Bronchial epithelial cell (primary cell): Measurements from ENCODE around the gene LRRN2. TPM values are rescaled to one million over a fixed set of nuclear protein-coding genes. Genes with fewer than 3 reads are reported as not detected.

Source experiments
- DNase-seq: peaks from one replicate; pipeline ENCODE4 v3.0.0-alpha.2; 2010; ENCODE audit warnings: low read depth
- FAIRE-seq: peaks from 2 replicates; lab custom pipeline; 2011; peaks lifted over from hg19 to GRCh38; lab: Jason Lieb, UNC
- H3K27me3 ChIP-seq: 2 replicates; pipeline ENCODE4 v1.5.1; 2011; ENCODE audit warnings: low read length; ENCODE audit not compliant: control insufficient read depth, insufficient read depth
- H3K36me3 ChIP-seq: 2 replicates; pipeline ENCODE4 v1.5.1; 2011; ENCODE audit warnings: low read length; ENCODE audit not compliant: control insufficient read depth, insufficient read depth
- H3K4me3 ChIP-seq: 2 replicates; pipeline ENCODE4 v1.5.1; 2011; ENCODE audit warnings: mild to moderate bottlenecking, low read depth, low read length, control low read depth
- CTCF ChIP-seq: IDR thresholded peaks from 2 replicates; pipeline ENCODE4 v1.5.1; 2011; ENCODE audit warnings: mild to moderate bottlenecking, moderate library complexity, low read length, control low read depth, inconsistent platforms; ENCODE audit not compliant: insufficient read depth, severe bottlenecking
- total RNA-seq: library from RNA; depleted of rRNA; stranded (reverse); fragments of >200 nt; gene quantifications from 2 replicates; pipeline ENCODE4 v1.2.1, GENCODE V29; 2014

Gene LRRN2
- total RNA-seq, 1 donor from 2014 or later = not detected

GRCh38 chr1:204701229-204701628, 15.7 kb upstream of the LRRN2 start:
- no peak for FAIRE-seq
- H3K4me3 ChIP-seq = no peak overlapping the region
- no peaks in the 10 kb centered on the region for H3K36me3 ChIP-seq
- peaks cover 3% of the 10 kb centered on the region for H3K27me3 ChIP-seq
- TF ChIP-seq CTCF = no peak
- DNase-seq = no peak

GRCh38 chr1:204697893-204698292, 12.4 kb upstream of the LRRN2 start:
- peaks cover 4% of the 10 kb centered on the region for H3K27me3 ChIP-seq
- no peak overlapping the region for H3K4me3 ChIP-seq
- FAIRE-seq (no peak), DNase-seq (no peak)
- TF ChIP-seq CTCF = no peak
- no peaks in the 10 kb centered on the region for H3K36me3 ChIP-seq

- DNase-seq = no peak
- H3K36me3 ChIP-seq = no peaks in the 10 kb centered on the region
- FAIRE-seq = no peak
- no peak overlapping the region for H3K4me3 ChIP-seq
- H3K27me3 ChIP-seq = peaks cover 1% of the 10 kb centered on the region
- no peak for TF ChIP-seq CTCF
These were observed 11.1 kb upstream of the LRRN2 start for GRCh38 chr1:204696606-204697005.

GRCh38 chr1:204695692-204696091, 10.2 kb upstream of the LRRN2 start:
- no peak for TF ChIP-seq CTCF
- H3K27me3 ChIP-seq = peaks cover 1% of the 10 kb centered on the region
- FAIRE-seq = no peak
- no peaks in the 10 kb centered on the region for H3K36me3 ChIP-seq
- no peak for DNase-seq
- H3K4me3 ChIP-seq = no peak overlapping the region

GRCh38 chr1:204694145-204694544, 8.6 kb upstream of the LRRN2 start:
- FAIRE-seq (no peak), DNase-seq (no peak)
- Histone ChIP-seq H3K27me3 (peaks cover 1% of the 10 kb centered on the region), H3K36me3 (no peaks in the 10 kb centered on the region), H3K4me3 (no peak overlapping the region)
- no peak for TF ChIP-seq CTCF

GRCh38 chr1:204692841-204693356, 7.4 kb upstream of the LRRN2 start:
- no peaks in the 10 kb centered on the region for H3K36me3 ChIP-seq
- H3K27me3 ChIP-seq = peaks cover 4% of the 10 kb centered on the region
- no peak for TF ChIP-seq CTCF
- FAIRE-seq (no peak), DNase-seq (no peak)
- no peak overlapping the region for H3K4me3 ChIP-seq
